GM12872 (cell line): ENCODE results near the gene EEA1.

Source experiments
- CTCF ChIP-seq: IDR thresholded peaks from 3 replicates; pipeline ENCODE4 v1.5.1; 2011; ENCODE audit warnings: low read depth, mild to moderate bottlenecking, low read length, moderate library complexity; ENCODE audit not compliant: insufficient read depth

EEA1 gene

GRCh38 chr12:92733661-92734060, 195.4 kb downstream of the EEA1 start:
- no peak for TF ChIP-seq CTCF

- no peak for TF ChIP-seq CTCF
Measured at GRCh38 chr12:92733181-92733580, 195.9 kb downstream of the EEA1 start.

GRCh38 chr12:92732716-92733115, 196.4 kb downstream of the EEA1 start:
- TF ChIP-seq CTCF, result no peak

GRCh38 chr12:92732216-92732615, 196.9 kb downstream of the EEA1 start:
- no peak for TF ChIP-seq CTCF

- TF ChIP-seq CTCF, result no peak
Measured at GRCh38 chr12:92730758-92731157, 198.3 kb downstream of the EEA1 start.

- TF ChIP-seq CTCF, result no peak
Measured at GRCh38 chr12:92729773-92730305, 199.3 kb downstream of the EEA1 start.

GRCh38 chr12:92726850-92727249, 202.2 kb downstream of the EEA1 start:
- TF ChIP-seq CTCF, result no peak
